ENCODE data around the gene TNNT2. TPM values are rescaled to one million over a fixed set of nuclear protein-coding genes. Genes with fewer than 3 reads are reported as not detected.

The TNNT2 gene
- total RNA-seq, 2 experiments from 2014 or later: not detected

- Mint-ChIP-seq H3K4me1 (ENCODE audit: low read depth) (no peaks in the 10 kb centered on the region), H3K4me3 (no peak overlapping the region), H3K27me3 (ENCODE audit: low read depth) (peaks cover 4% of the 10 kb centered on the region), H3K36me3 (ENCODE audit: low read depth) (no peaks in the 10 kb centered on the region), H3K27ac (no peak overlapping the region), H3K9me3 (ENCODE audit: insufficient read depth) (no peaks in the 10 kb centered on the region)
- no peak for ATAC-seq
- CTCF ChIA-PET: interaction anchor here (0.7 to 2.0 kb wide), 2 partner anchors 76 to 105 kb away, joined by 3 to 9 read pairs; no protein-coding TSS in a partner anchor
- DNase-seq: no peak
- POLR2A ChIA-PET: interaction anchor here (0.5 kb wide), 1 partner anchor 36 kb away, joined by 3 read pairs; no protein-coding TSS in a partner anchor
Measured at GRCh38 chr1:201359031-201359872, 18.2 kb downstream of the TNNT2 start.

- POLR2A ChIA-PET: no interaction called here
- CTCF ChIA-PET: interaction anchor here (0.7 kb wide), 2 partner anchors 76 to 104 kb away, joined by 3 read pairs; no protein-coding TSS in a partner anchor
- DNase-seq (no peak), ATAC-seq (no peak)
- Mint-ChIP-seq H3K36me3 (ENCODE audit: low read depth) (no peaks in the 10 kb centered on the region), H3K27me3 (ENCODE audit: low read depth) (peaks cover 4% of the 10 kb centered on the region), H3K4me3 (no peak overlapping the region), H3K9me3 (ENCODE audit: insufficient read depth) (no peaks in the 10 kb centered on the region), H3K4me1 (ENCODE audit: low read depth) (no peaks in the 10 kb centered on the region), H3K27ac (no peak overlapping the region)
Measured at GRCh38 chr1:201358596-201358995, 18.9 kb downstream of the TNNT2 start.

GRCh38 chr1:201357636-201358348 is 19.7 kb downstream of the TNNT2 start:
- POLR2A ChIA-PET: no interaction called here
- Mint-ChIP-seq H3K36me3 (ENCODE audit: low read depth) (no peaks in the 10 kb centered on the region), H3K27me3 (ENCODE audit: low read depth) (peaks cover 4% of the 10 kb centered on the region), H3K27ac (no peak overlapping the region), H3K9me3 (ENCODE audit: insufficient read depth) (no peaks in the 10 kb centered on the region), H3K4me3 (no peak overlapping the region), H3K4me1 (ENCODE audit: low read depth) (no peaks in the 10 kb centered on the region)
- CTCF ChIA-PET: interaction anchor here (0.7 kb wide), 1 partner anchor 104 kb away, joined by 3 read pairs; no protein-coding TSS in a partner anchor
- DNase-seq: no peak
- no peak for ATAC-seq

- Mint-ChIP-seq H3K4me1 (ENCODE audit: low read depth) (no peaks in the 10 kb centered on the region), H3K36me3 (ENCODE audit: low read depth) (no peaks in the 10 kb centered on the region), H3K27me3 (ENCODE audit: low read depth) (peaks cover under 1% of the 10 kb centered on the region), H3K9me3 (ENCODE audit: insufficient read depth) (no peaks in the 10 kb centered on the region), H3K27ac (no peak overlapping the region), H3K4me3 (no peak overlapping the region)
- ATAC-seq: no peak
- ChIA-PET POLR2A (no interaction called here), CTCF (no interaction called here)
- DNase-seq: no peak
Measured at GRCh38 chr1:201357211-201357610, 20.3 kb downstream of the TNNT2 start.

- DNase-seq: no peak
- no peaks in the 10 kb centered on the region for H3K27me3 Mint-ChIP-seq (ENCODE audit: low read depth)
- H3K27ac Mint-ChIP-seq: no peak overlapping the region
- ChIA-PET POLR2A (no interaction called here), CTCF (no interaction called here)
- ATAC-seq: no peak
- H3K4me1 Mint-ChIP-seq (ENCODE audit: low read depth): no peaks in the 10 kb centered on the region
- no peak overlapping the region for H3K4me3 Mint-ChIP-seq
- no peaks in the 10 kb centered on the region for H3K36me3 Mint-ChIP-seq (ENCODE audit: low read depth)
- no peaks in the 10 kb centered on the region for H3K9me3 Mint-ChIP-seq (ENCODE audit: insufficient read depth)
Measured at GRCh38 chr1:201356701-201357100, 20.8 kb downstream of the TNNT2 start.

GRCh38 chr1:201356236-201356635 is 21.2 kb downstream of the TNNT2 start:
- DNase-seq (no peak), ATAC-seq (no peak)
- H3K4me1 Mint-ChIP-seq (ENCODE audit: low read depth): no peaks in the 10 kb centered on the region
- CTCF ChIA-PET: no interaction called here
- no peaks in the 10 kb centered on the region for H3K36me3 Mint-ChIP-seq (ENCODE audit: low read depth)
- no peaks in the 10 kb centered on the region for H3K9me3 Mint-ChIP-seq (ENCODE audit: insufficient read depth)
- no peak overlapping the region for H3K4me3 Mint-ChIP-seq
- peaks cover 2% of the 10 kb centered on the region for H3K27me3 Mint-ChIP-seq (ENCODE audit: low read depth)
- H3K27ac Mint-ChIP-seq: no peak overlapping the region
- POLR2A ChIA-PET: no interaction called here

GRCh38 chr1:201355471-201355870 is 22.0 kb downstream of the TNNT2 start:
- Mint-ChIP-seq H3K27me3 (ENCODE audit: low read depth) (peaks cover 6% of the 10 kb centered on the region), H3K9me3 (ENCODE audit: insufficient read depth) (no peaks in the 10 kb centered on the region), H3K4me3 (no peak overlapping the region), H3K27ac (no peak overlapping the region), H3K4me1 (ENCODE audit: low read depth) (no peaks in the 10 kb centered on the region), H3K36me3 (ENCODE audit: low read depth) (no peaks in the 10 kb centered on the region)
- ChIA-PET POLR2A (no interaction called here), CTCF (no interaction called here)
- DNase-seq (no peak), ATAC-seq (no peak)

- CTCF ChIA-PET: no interaction called here
Measured at GRCh38 chr1:201354901-201355295, 22.6 kb downstream of the TNNT2 start.

GRCh38 chr1:201354151-201354900 is 23.2 kb downstream of the TNNT2 start:
- ATAC-seq: no peak
- Mint-ChIP-seq H3K36me3 (ENCODE audit: low read depth) (no peaks in the 10 kb centered on the region), H3K9me3 (ENCODE audit: insufficient read depth) (no peaks in the 10 kb centered on the region), H3K4me1 (ENCODE audit: low read depth) (no peaks in the 10 kb centered on the region), H3K4me3 (no peak overlapping the region), H3K27ac (no peak overlapping the region), H3K27me3 (ENCODE audit: low read depth) (peaks cover 6% of the 10 kb centered on the region)
- no peak for DNase-seq
- ChIA-PET POLR2A (no interaction called here), CTCF (no interaction called here)

More at GRCh38 chr1:201354901-201355295, 22.6 kb downstream of the TNNT2 start:
- POLR2A ChIA-PET: no interaction called here
- Mint-ChIP-seq H3K27ac (no peak overlapping the region), H3K36me3 (ENCODE audit: low read depth) (no peaks in the 10 kb centered on the region), H3K4me3 (no peak overlapping the region), H3K9me3 (ENCODE audit: insufficient read depth) (no peaks in the 10 kb centered on the region), H3K4me1 (ENCODE audit: low read depth) (no peaks in the 10 kb centered on the region), H3K27me3 (ENCODE audit: low read depth) (peaks cover 6% of the 10 kb centered on the region)
- DNase-seq (no peak), ATAC-seq (no peak)

GRCh38 chr1:201353186-201353940 is 24.1 kb downstream of the TNNT2 start:
- DNase-seq: no peak
- ChIA-PET CTCF (no interaction called here), POLR2A (no interaction called here)
- H3K36me3 Mint-ChIP-seq (ENCODE audit: low read depth): no peaks in the 10 kb centered on the region
- peaks cover 6% of the 10 kb centered on the region for H3K27me3 Mint-ChIP-seq (ENCODE audit: low read depth)
- no peak overlapping the region for H3K4me3 Mint-ChIP-seq
- H3K9me3 Mint-ChIP-seq (ENCODE audit: insufficient read depth): no peaks in the 10 kb centered on the region
- no peaks in the 10 kb centered on the region for H3K4me1 Mint-ChIP-seq (ENCODE audit: low read depth)
- ATAC-seq: no peak
- no peak overlapping the region for H3K27ac Mint-ChIP-seq

- Mint-ChIP-seq H3K9me3 (ENCODE audit: insufficient read depth) (no peaks in the 10 kb centered on the region), H3K27me3 (ENCODE audit: low read depth) (peaks cover 13% of the 10 kb centered on the region), H3K27ac (no peak overlapping the region), H3K4me1 (ENCODE audit: low read depth) (no peaks in the 10 kb centered on the region), H3K36me3 (ENCODE audit: low read depth) (no peaks in the 10 kb centered on the region), H3K4me3 (no peak overlapping the region)
- DNase-seq (no peak), ATAC-seq (no peak)
- POLR2A ChIA-PET: no interaction called here
- CTCF ChIA-PET: no interaction called here
Measured at GRCh38 chr1:201351617-201352016, 25.9 kb downstream of the TNNT2 start.

All from activated CD8-positive, alpha-beta T cell treated with anti-CD3 and anti-CD28 coated beads, Interleukin-2, amount 10 ng/mL, durations not matched to agents 7 days and 5 days (primary cell).